Measurements from ENCODE around the gene KCNQ1. TPM values are rescaled to one million over a fixed set of nuclear protein-coding genes. Genes with fewer than 3 reads are reported as not detected.

KCNQ1 gene
- total and polyA plus RNA-seq, 2 donors (not counting 1 experiment from before 2014, with no cell fraction given): not detected

DNA sequence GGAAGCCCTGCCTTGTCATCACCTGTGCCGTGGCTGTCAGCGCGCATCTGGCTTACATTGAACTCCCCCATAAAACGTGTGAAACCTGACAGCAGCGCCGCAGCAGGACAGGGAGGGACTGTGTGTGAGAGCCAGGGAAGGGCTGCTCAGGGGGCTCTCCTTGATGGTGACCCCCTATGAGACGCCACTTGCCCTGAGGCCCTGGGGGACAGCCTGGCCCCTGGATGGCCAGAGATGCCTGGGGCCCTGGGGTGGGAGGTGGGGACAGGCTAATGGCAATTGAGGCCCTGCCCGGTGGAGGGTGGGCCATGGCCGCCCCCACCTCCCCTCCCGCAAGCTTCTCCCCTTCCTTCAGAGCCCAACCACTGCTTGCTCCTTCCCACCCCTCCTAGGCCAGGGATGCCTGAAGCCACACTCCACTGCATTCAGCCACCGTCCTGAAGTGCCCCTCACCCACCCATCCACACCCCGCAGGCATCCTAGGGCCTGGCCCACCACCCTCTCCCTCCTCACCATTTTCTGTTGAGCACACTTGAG is 290.3 kb downstream of the KCNQ1 start:
- no peak overlapping the region for H3K27ac ChIP-seq (ENCODE audit: insufficient read depth, low read length)
- no peak overlapping the region for H3K4me2 ChIP-seq (ENCODE audit: extremely low read depth, insufficient read depth, low read length)
- H3K4me1 ChIP-seq (ENCODE audit: control insufficient read depth, extremely low read depth, insufficient read depth, low read length): no peaks in the 10 kb centered on the region
- TF ChIP-seq, protein P1, sequence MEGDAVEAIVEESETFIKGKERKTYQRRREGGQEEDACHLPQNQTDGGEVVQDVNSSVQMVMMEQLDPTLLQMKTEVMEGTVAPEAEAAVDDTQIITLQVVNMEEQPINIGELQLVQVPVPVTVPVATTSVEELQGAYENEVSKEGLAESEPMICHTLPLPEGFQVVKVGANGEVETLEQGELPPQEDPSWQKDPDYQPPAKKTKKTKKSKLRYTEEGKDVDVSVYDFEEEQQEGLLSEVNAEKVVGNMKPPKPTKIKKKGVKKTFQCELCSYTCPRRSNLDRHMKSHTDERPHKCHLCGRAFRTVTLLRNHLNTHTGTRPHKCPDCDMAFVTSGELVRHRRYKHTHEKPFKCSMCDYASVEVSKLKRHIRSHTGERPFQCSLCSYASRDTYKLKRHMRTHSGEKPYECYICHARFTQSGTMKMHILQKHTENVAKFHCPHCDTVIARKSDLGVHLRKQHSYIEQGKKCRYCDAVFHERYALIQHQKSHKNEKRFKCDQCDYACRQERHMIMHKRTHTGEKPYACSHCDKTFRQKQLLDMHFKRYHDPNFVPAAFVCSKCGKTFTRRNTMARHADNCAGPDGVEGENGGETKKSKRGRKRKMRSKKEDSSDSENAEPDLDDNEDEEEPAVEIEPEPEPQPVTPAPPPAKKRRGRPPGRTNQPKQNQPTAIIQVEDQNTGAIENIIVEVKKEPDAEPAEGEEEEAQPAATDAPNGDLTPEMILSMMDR (conservative IDR thresholded peaks at IDR 0.05 in 1 of 2, IDR thresholded peaks at IDR 0.05 in 1 of 2; ENCODE audit: low read depth in 1 of 2, low read length in 2 of 2): no peak
- no peak for TF ChIP-seq EZH2 (IDR thresholded peaks at IDR 0.05; ENCODE audit: low read length, missing control alignments)
- no peak overlapping the region for H3K4me3 ChIP-seq (replicated peaks in 1 of 4; ENCODE audit: control extremely low read depth in 1 of 4, insufficient read depth in 1 of 4, low read depth in 3 of 4, low read length in 4 of 4)
- no peaks in the 10 kb centered on the region for H3K27me3 ChIP-seq (ENCODE audit: control insufficient read depth, insufficient read depth, low read length)
- DNase-seq (ENCODE audit: low read depth in 2 of 2): no peak
- H3K9me3 ChIP-seq (ENCODE audit: control insufficient read depth, insufficient read depth, low read depth, low read length): no peaks in the 10 kb centered on the region
- no peak overlapping the region for H2AFZ ChIP-seq (ENCODE audit: low read length)
- no peak overlapping the region for H3K9ac ChIP-seq (ENCODE audit: insufficient read depth, low read length)
- H3K36me3 ChIP-seq (ENCODE audit: control insufficient read depth, insufficient read depth, low read length): no peaks in the 10 kb centered on the region
- H3K79me2 ChIP-seq (ENCODE audit: control insufficient read depth, insufficient read depth, low read length): no peaks in the 10 kb centered on the region
- H4K20me1 ChIP-seq (ENCODE audit: control insufficient read depth, extremely low read depth, insufficient read depth, low read length): no peaks in the 10 kb centered on the region

DNA sequence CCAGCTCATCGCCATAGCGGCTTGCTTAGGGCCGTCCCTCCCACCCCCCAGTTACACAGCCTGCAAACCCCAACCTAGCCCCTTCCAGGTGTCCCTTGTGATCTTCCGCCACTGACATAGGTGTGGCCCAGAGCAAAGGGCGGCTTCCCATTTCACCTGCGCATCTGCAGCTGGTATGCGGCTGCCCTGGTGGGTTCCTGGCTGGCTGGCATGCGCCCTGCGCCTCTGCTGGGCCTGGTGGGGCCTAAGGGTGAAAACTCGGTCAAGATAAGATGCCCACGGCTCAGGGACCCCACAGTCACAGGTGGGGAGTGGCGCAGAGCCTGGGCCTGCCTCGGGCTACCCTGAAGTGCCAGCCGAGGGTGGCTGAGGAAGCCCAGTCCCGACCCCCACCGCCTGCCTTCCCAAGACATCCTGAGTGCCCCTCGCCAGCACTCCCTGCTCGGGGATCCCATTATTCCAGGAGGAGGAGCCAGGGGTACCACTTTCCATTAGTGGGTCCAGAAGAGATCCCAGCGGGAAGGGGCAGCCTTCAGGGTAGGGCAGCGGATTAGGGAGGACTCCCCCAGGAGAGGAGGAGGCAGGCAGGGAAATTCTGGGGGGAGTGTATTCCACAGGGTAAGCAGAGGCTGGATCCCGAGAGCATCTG is 291.9 kb downstream of the KCNQ1 start:
- Histone ChIP-seq H3K27me3 (ENCODE audit: control insufficient read depth, insufficient read depth, low read length) (no peaks in the 10 kb centered on the region), H3K4me1 (ENCODE audit: control insufficient read depth, extremely low read depth, insufficient read depth, low read length) (peaks cover 11% of the 10 kb centered on the region), H3K9ac (ENCODE audit: insufficient read depth, low read length) (no peak overlapping the region), H3K27ac (ENCODE audit: insufficient read depth, low read length) (no peak overlapping the region), H3K79me2 (ENCODE audit: control insufficient read depth, insufficient read depth, low read length) (no peaks in the 10 kb centered on the region), H3K9me3 (ENCODE audit: control insufficient read depth, insufficient read depth, low read depth, low read length) (no peaks in the 10 kb centered on the region), H3K36me3 (ENCODE audit: control insufficient read depth, insufficient read depth, low read length) (no peaks in the 10 kb centered on the region), H3K4me2 (ENCODE audit: extremely low read depth, insufficient read depth, low read length) (no peak overlapping the region), H2AFZ (ENCODE audit: low read length) (no peak overlapping the region), H3K4me3 (replicated peaks in 1 of 4; ENCODE audit: control extremely low read depth in 1 of 4, insufficient read depth in 1 of 4, low read depth in 3 of 4, low read length in 4 of 4) (no peak overlapping the region), H4K20me1 (ENCODE audit: control insufficient read depth, extremely low read depth, insufficient read depth, low read length) (no peaks in the 10 kb centered on the region)
- no peak for DNase-seq (ENCODE audit: low read depth in 2 of 2)
- TF ChIP-seq EZH2 (IDR thresholded peaks at IDR 0.05; ENCODE audit: low read length, missing control alignments): no peak
- TF ChIP-seq, protein P1 (conservative IDR thresholded peaks at IDR 0.05 in 1 of 2, IDR thresholded peaks at IDR 0.05 in 1 of 2; ENCODE audit: low read depth in 1 of 2, low read length in 2 of 2): no peak

DNA sequence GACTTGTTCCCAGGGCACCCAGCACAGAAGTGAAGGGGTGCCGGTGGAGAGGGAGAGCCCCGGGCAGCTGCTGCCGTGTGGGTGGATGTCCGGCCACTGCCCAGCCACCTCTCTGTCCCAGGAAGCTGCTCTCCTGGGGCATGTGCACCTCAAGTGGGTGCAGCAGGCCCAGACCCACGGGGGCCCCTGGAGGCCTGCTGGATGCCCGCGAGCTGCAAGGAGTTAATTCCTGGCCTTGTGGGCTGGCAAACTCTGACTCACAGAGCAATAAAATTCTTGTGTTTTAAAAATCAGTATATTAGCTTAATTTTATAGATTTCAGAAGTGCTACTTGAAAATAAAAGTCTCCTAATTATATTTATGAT is 292.4 kb downstream of the KCNQ1 start:
- H3K9me3 ChIP-seq (ENCODE audit: control insufficient read depth, insufficient read depth, low read depth, low read length): no peaks in the 10 kb centered on the region
- H3K36me3 ChIP-seq (ENCODE audit: control insufficient read depth, insufficient read depth, low read length): no peaks in the 10 kb centered on the region
- no peaks in the 10 kb centered on the region for H4K20me1 ChIP-seq (ENCODE audit: control insufficient read depth, extremely low read depth, insufficient read depth, low read length)

More for the DNA sequence above, 292.4 kb downstream of the KCNQ1 start:
- DNase-seq (ENCODE audit: low read depth in 2 of 2): no peak
- H3K9ac ChIP-seq (ENCODE audit: insufficient read depth, low read length): no peak overlapping the region
- H3K27me3 ChIP-seq (ENCODE audit: control insufficient read depth, insufficient read depth, low read length): no peaks in the 10 kb centered on the region
- H3K4me2 ChIP-seq (ENCODE audit: extremely low read depth, insufficient read depth, low read length): no peak overlapping the region
- peaks cover 14% of the 10 kb centered on the region for H3K4me1 ChIP-seq (ENCODE audit: control insufficient read depth, extremely low read depth, insufficient read depth, low read length)
- TF ChIP-seq, protein P1 (conservative IDR thresholded peaks at IDR 0.05 in 1 of 2, IDR thresholded peaks at IDR 0.05 in 1 of 2; ENCODE audit: low read depth in 1 of 2, low read length in 2 of 2): no peak
- no peak for TF ChIP-seq EZH2 (IDR thresholded peaks at IDR 0.05; ENCODE audit: low read length, missing control alignments)
- no peak overlapping the region for H3K27ac ChIP-seq (ENCODE audit: insufficient read depth, low read length)
- no peaks in the 10 kb centered on the region for H3K79me2 ChIP-seq (ENCODE audit: control insufficient read depth, insufficient read depth, low read length)
- H2AFZ ChIP-seq (ENCODE audit: low read length): no peak overlapping the region
- H3K4me3 ChIP-seq (replicated peaks in 1 of 4; ENCODE audit: control extremely low read depth in 1 of 4, insufficient read depth in 1 of 4, low read depth in 3 of 4, low read length in 4 of 4): no peak overlapping the region

Measured in fibroblast of lung (primary cell).